Peyer's patch (tissue), 4 donors: ENCODE data around the gene GNG12. TPM values are rescaled to one million over a fixed set of nuclear protein-coding genes. Genes with fewer than 3 reads are reported as not detected.

Experiments used
- DNase-seq, 3 donors: peaks; one replicate each; pipeline ENCODE4 v3.0.0-alpha.2; 2017 to 2019
- H3K27ac ChIP-seq, 4 donors: fragments of 200-600 bp; sonication (generic); one replicate each; pipeline ENCODE4 v1.5.1; 2016 to 2019
- H3K27me3 ChIP-seq, 2 donors: fragments of 200-600 bp; sonication (generic); one replicate each; pipeline ENCODE4 v1.5.1; 2019
- H3K36me3 ChIP-seq, 3 donors: fragments of 200-600 bp; sonication (generic); one replicate each; pipeline ENCODE4 v1.5.1; 2016 to 2019
- H3K4me1 ChIP-seq, 4 donors: fragments of 200-600 bp; sonication (generic); one replicate each; pipeline ENCODE4 v1.5.1; 2016 to 2019
- H3K4me3 ChIP-seq, 4 donors: fragments of 200-600 bp; sonication (generic); 1 replicate in 3 of 4; 2 replicates in 1 of 4; pipeline ENCODE4 v1.5.1; 2016 to 2019; ENCODE audit warnings: mild to moderate bottlenecking in 1 of 4
- H3K9me3 ChIP-seq, 4 donors: fragments of 200-600 bp; sonication (generic); one replicate each; pipeline ENCODE4 v1.5.1; 2016 to 2019; ENCODE audit warnings: mild to moderate bottlenecking in 1 of 4
- CTCF ChIP-seq, 6 experiments: fragments of 450-650 bp in 4 of 6; fragments of 200-600 bp in 2 of 6; sonication (generic) in 1 of 6; IDR thresholded peaks; one replicate each; pipeline ENCODE4 v1.5.1; 2017 to 2019; ENCODE audit warnings: antibody characterized with exemption in 6 of 6, mild to moderate bottlenecking in 3 of 6, moderate library complexity in 1 of 6
- POLR2A ChIP-seq, 2 donors: fragments of 450-650 bp; IDR thresholded peaks; one replicate each; pipeline ENCODE4 v1.5.1; 2017; ENCODE audit warnings: antibody characterized with exemption in 2 of 2, mild to moderate bottlenecking in 2 of 2, moderate library complexity in 2 of 2
- total RNA-seq, 4 donors: library from RNA; depleted of rRNA; stranded (reverse); fragments of >200 nt; gene quantifications; one replicate each; pipeline ENCODE4 v1.1.0, GENCODE V29; 2016

The GNG12 gene
- total RNA-seq, 4 donors from 2014 or later = 61.9 to 271 (median 165) TPM

GRCh38 chr1:67815303-67816094 lies 17.8 kb downstream of the GNG12 start:
- H3K36me3 ChIP-seq = no peaks in the 10 kb centered on the region
- no peaks in the 10 kb centered on the region for H3K27me3 ChIP-seq
- no peak for TF ChIP-seq CTCF (IDR thresholded peaks at IDR 0.05)
- peak in 1 of 2 donors; percentile 68 for TF ChIP-seq POLR2A (IDR thresholded peaks at IDR 0.05)
- peak overlapping the region in 3 of 4 donors; percentile 75 to 92 (median 88) for H3K27ac ChIP-seq
- H3K4me1 ChIP-seq = peaks cover 0 to 78% (median 5%) of the 10 kb centered on the region in 4 donors
- no peaks in the 10 kb centered on the region for H3K9me3 ChIP-seq
- H3K4me3 ChIP-seq = peak overlapping the region in 2 of 4 donors; percentile 7 to 17
- DNase-seq = peak in 2 of 3 donors; percentile 92 to 93

- peaks cover 0 to 66% (median 5%) of the 10 kb centered on the region in 4 donors for H3K4me1 ChIP-seq
These were observed 19.0 kb downstream of the GNG12 start for GRCh38 chr1:67814121-67814772.

GRCh38 chr1:67812226-67812625 lies 21.0 kb downstream of the GNG12 start:
- Histone ChIP-seq H3K4me3 (no peak overlapping the region), H3K4me1 (peaks cover 0 to 51% (median 5%) of the 10 kb centered on the region in 4 donors), H3K27me3 (no peaks in the 10 kb centered on the region), H3K27ac (peak overlapping the region in 2 of 4 donors; percentile 8 to 40), H3K9me3 (no peaks in the 10 kb centered on the region), H3K36me3 (no peaks in the 10 kb centered on the region)
- no peak for TF ChIP-seq CTCF (IDR thresholded peaks at IDR 0.05)
- no peak for TF ChIP-seq POLR2A (IDR thresholded peaks at IDR 0.05)
- no peak for DNase-seq

More at GRCh38 chr1:67814121-67814772, 19.0 kb downstream of the GNG12 start:
- no peaks in the 10 kb centered on the region for H3K9me3 ChIP-seq
- H3K27ac ChIP-seq = peak overlapping the region in 3 of 4 donors; percentile 75 to 92 (median 88)
- no peaks in the 10 kb centered on the region for H3K27me3 ChIP-seq
- peak overlapping the region in 2 of 4 donors; percentile 2 to 15 for H3K4me3 ChIP-seq
- no peak for TF ChIP-seq CTCF (IDR thresholded peaks at IDR 0.05)
- H3K36me3 ChIP-seq = no peaks in the 10 kb centered on the region
- DNase-seq = no peak

GRCh38 chr1:67811781-67812180 lies 21.5 kb downstream of the GNG12 start:
- no peak for DNase-seq
- Histone ChIP-seq H3K9me3 (no peaks in the 10 kb centered on the region), H3K27ac (peak overlapping the region in 2 of 4 donors; percentile 8 to 40), H3K27me3 (no peaks in the 10 kb centered on the region), H3K36me3 (no peaks in the 10 kb centered on the region), H3K4me3 (no peak overlapping the region), H3K4me1 (peaks cover 0 to 46% (median 5%) of the 10 kb centered on the region in 4 donors)
- no peak for TF ChIP-seq POLR2A (IDR thresholded peaks at IDR 0.05)
- no peak for TF ChIP-seq CTCF (IDR thresholded peaks at IDR 0.05)

- Histone ChIP-seq H3K9me3 (no peaks in the 10 kb centered on the region), H3K27ac (no peak overlapping the region), H3K27me3 (no peaks in the 10 kb centered on the region), H3K4me1 (peaks cover 0 to 32% (median under 1%) of the 10 kb centered on the region in 4 donors), H3K4me3 (no peak overlapping the region), H3K36me3 (no peaks in the 10 kb centered on the region)
- no peak for TF ChIP-seq POLR2A (IDR thresholded peaks at IDR 0.05)
- no peak for TF ChIP-seq CTCF (IDR thresholded peaks at IDR 0.05)
- DNase-seq = no peak
These were observed 23.4 kb downstream of the GNG12 start for GRCh38 chr1:67809887-67810286.
